ENCODE results near the gene FGF14. TPM values are rescaled to one million over a fixed set of nuclear protein-coding genes. Genes with fewer than 3 reads are reported as not detected.

Gene FGF14
- total and polyA plus RNA-seq, 2 donors (not counting 3 experiments of a cell fraction or from before 2014, with no cell fraction given): not detected

DNA sequence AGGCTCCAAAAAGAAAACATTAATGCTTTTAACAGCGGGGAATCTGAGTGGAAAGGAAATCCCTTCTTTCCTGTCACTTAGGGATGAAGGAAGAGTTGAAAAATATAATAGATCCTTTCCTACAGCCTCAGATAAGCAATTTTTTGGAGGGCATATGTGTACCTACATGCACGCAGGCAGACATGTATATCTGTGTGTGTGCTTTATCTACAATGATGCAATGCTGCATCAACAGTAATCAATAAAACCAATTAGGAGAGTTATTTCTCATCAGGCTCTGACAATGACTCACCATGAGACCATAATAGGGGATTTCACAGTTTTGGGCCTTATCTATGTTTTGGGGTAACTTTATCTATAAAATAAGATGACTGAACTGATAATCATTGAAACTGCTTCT, 505.3 kb downstream of the FGF14 start:
- H3K79me2 ChIP-seq (ENCODE audit: control insufficient read depth, insufficient read depth, low read length): no peaks in the 10 kb centered on the region
- H3K4me3 ChIP-seq (replicated peaks in 1 of 3; ENCODE audit: insufficient read depth in 1 of 3, low read depth in 1 of 3, low read length in 3 of 3): no peak overlapping the region
- H3K4me1 ChIP-seq (ENCODE audit: control insufficient read depth, extremely low read depth, insufficient read depth, low read length): no peaks in the 10 kb centered on the region
- POLR2A ChIA-PET: no interaction called here
- intact Hi-C loops (cut with micrococcal nuclease): no loop called here
- H3K9ac ChIP-seq (replicated peaks; ENCODE audit: extremely low read depth, insufficient read depth, low read length): no peak overlapping the region
- no peaks in the 10 kb centered on the region for H3K36me3 ChIP-seq (ENCODE audit: control insufficient read depth in 2 of 2, extremely low read depth in 1 of 2, insufficient read depth in 2 of 2, low read length in 2 of 2)
- dilution Hi-C loops (cut with MboI; ENCODE audit: extremely low pct_ligation_motif_present, low sequenced_read_pairs): no loop called here
- no peak overlapping the region for H3K27ac ChIP-seq (ENCODE audit: insufficient read depth, low read depth, low read length)
- no peaks in the 10 kb centered on the region for H3K27me3 ChIP-seq (ENCODE audit: control insufficient read depth in 2 of 2, insufficient read depth in 2 of 2, low read length in 2 of 2)
- H3K9me3 ChIP-seq (replicated peaks; ENCODE audit: control insufficient read depth, insufficient read depth, low read length): no peaks in the 10 kb centered on the region
- H3K4me2 ChIP-seq (ENCODE audit: insufficient read depth, low read length): no peak overlapping the region
- CTCF ChIA-PET: no interaction called here
- no peaks in the 10 kb centered on the region for H3K9me1 ChIP-seq (replicated peaks; ENCODE audit: control insufficient read depth, extremely low read depth, insufficient read depth, low read length)
- DNase-seq (ENCODE audit: low read depth, low spot score) (no peak), FAIRE-seq (no peak)
- TF ChIP-seq MYC (IDR thresholded peaks at IDR 0.05; ENCODE audit: low read depth, low read length) (no peak), FOS (IDR thresholded peaks at IDR 0.05; ENCODE audit: borderline replicate concordance, insufficient read depth, low read length) (no peak), GATA2 (IDR thresholded peaks at IDR 0.05; ENCODE audit: insufficient read depth, insufficient read length, low read depth, low read length) (no peak)
- TF ChIP-seq, protein P1, sequence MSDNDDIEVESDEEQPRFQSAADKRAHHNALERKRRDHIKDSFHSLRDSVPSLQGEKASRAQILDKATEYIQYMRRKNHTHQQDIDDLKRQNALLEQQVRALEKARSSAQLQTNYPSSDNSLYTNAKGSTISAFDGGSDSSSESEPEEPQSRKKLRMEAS (IDR thresholded peaks at IDR 0.05; ENCODE audit: insufficient read depth, insufficient read length): no peak
- BruUV-seq (replicated peaks): no TSS peak
- H2AFZ ChIP-seq (ENCODE audit: low read depth, low read length): no peak overlapping the region
- H4K20me1 ChIP-seq (replicated peaks; ENCODE audit: control insufficient read depth, extremely low read depth, insufficient read depth, low read length): no peaks in the 10 kb centered on the region

DNA sequence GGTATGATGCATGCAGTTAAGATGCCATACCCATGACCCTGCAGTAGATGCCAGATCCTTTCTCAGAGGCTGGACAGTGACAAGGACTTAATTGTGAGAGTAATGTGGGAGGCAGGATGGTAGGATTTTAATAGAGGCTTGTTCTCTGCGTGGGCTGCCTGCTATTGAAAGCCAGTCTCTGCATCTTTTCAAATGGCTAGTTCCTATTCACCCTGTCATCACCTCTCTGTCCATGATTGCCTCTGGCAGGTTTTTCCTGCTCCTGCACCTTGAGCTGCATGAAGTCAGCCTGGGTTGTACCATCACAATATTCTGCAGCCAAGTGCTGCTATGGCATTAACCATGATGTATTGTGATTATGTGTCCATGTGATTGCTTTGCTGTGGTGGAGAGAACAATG, 508.8 kb downstream of the FGF14 start:
- H3K4me3 ChIP-seq (replicated peaks in 1 of 3; ENCODE audit: insufficient read depth in 1 of 3, low read depth in 1 of 3, low read length in 3 of 3): no peak overlapping the region
- intact Hi-C loops (cut with micrococcal nuclease): no loop called here
- H3K36me3 ChIP-seq (ENCODE audit: control insufficient read depth in 2 of 2, extremely low read depth in 1 of 2, insufficient read depth in 2 of 2, low read length in 2 of 2): no peaks in the 10 kb centered on the region
- ChIA-PET CTCF (no interaction called here), POLR2A (no interaction called here)
- H2AFZ ChIP-seq (ENCODE audit: low read depth, low read length): no peak overlapping the region
- H3K4me1 ChIP-seq (ENCODE audit: control insufficient read depth, extremely low read depth, insufficient read depth, low read length): no peaks in the 10 kb centered on the region
- no peaks in the 10 kb centered on the region for H4K20me1 ChIP-seq (replicated peaks; ENCODE audit: control insufficient read depth, extremely low read depth, insufficient read depth, low read length)
- H3K79me2 ChIP-seq (ENCODE audit: control insufficient read depth, insufficient read depth, low read length): no peaks in the 10 kb centered on the region
- DNase-seq (ENCODE audit: low read depth, low spot score): no peak
- H3K27ac ChIP-seq (ENCODE audit: insufficient read depth, low read depth, low read length): no peak overlapping the region
- dilution Hi-C loops (cut with MboI; ENCODE audit: extremely low pct_ligation_motif_present, low sequenced_read_pairs): no loop called here
- H3K4me2 ChIP-seq (ENCODE audit: insufficient read depth, low read length): no peak overlapping the region
- H3K27me3 ChIP-seq (ENCODE audit: control insufficient read depth in 2 of 2, insufficient read depth in 2 of 2, low read length in 2 of 2): no peaks in the 10 kb centered on the region
- no peaks in the 10 kb centered on the region for H3K9me1 ChIP-seq (replicated peaks; ENCODE audit: control insufficient read depth, extremely low read depth, insufficient read depth, low read length)
- no peak for FAIRE-seq
- no peak overlapping the region for H3K9ac ChIP-seq (replicated peaks; ENCODE audit: extremely low read depth, insufficient read depth, low read length)
- no TSS peak for BruUV-seq (replicated peaks)
- no peaks in the 10 kb centered on the region for H3K9me3 ChIP-seq (replicated peaks; ENCODE audit: control insufficient read depth, insufficient read depth, low read length)
- TF ChIP-seq EZH2 (IDR thresholded peaks at IDR 0.05; ENCODE audit: borderline replicate concordance, low read depth, low read length, severe bottlenecking) (no peak), MYC (IDR thresholded peaks at IDR 0.05; ENCODE audit: low read depth, low read length) (no peak), GATA2 (IDR thresholded peaks at IDR 0.05; ENCODE audit: insufficient read depth, insufficient read length, low read depth, low read length) (no peak), JUN (IDR thresholded peaks at IDR 0.05; ENCODE audit: borderline replicate concordance, insufficient read depth, insufficient read length, low read depth) (no peak), POLR2AphosphoS5 (IDR thresholded peaks at IDR 0.05; ENCODE audit: insufficient read depth, low read depth, low read length) (no peak), FOS (IDR thresholded peaks at IDR 0.05; ENCODE audit: borderline replicate concordance, insufficient read depth, low read length) (no peak), POLR2A (IDR thresholded peaks at IDR 0.05; ENCODE audit: low read depth, low read length) (no peak)
- TF ChIP-seq, protein P1 (IDR thresholded peaks at IDR 0.05; ENCODE audit: insufficient read depth, insufficient read length): no peak
- TF ChIP-seq, protein P2, sequence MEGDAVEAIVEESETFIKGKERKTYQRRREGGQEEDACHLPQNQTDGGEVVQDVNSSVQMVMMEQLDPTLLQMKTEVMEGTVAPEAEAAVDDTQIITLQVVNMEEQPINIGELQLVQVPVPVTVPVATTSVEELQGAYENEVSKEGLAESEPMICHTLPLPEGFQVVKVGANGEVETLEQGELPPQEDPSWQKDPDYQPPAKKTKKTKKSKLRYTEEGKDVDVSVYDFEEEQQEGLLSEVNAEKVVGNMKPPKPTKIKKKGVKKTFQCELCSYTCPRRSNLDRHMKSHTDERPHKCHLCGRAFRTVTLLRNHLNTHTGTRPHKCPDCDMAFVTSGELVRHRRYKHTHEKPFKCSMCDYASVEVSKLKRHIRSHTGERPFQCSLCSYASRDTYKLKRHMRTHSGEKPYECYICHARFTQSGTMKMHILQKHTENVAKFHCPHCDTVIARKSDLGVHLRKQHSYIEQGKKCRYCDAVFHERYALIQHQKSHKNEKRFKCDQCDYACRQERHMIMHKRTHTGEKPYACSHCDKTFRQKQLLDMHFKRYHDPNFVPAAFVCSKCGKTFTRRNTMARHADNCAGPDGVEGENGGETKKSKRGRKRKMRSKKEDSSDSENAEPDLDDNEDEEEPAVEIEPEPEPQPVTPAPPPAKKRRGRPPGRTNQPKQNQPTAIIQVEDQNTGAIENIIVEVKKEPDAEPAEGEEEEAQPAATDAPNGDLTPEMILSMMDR (IDR thresholded peaks at IDR 0.05; ENCODE audit: extremely low read depth in 1 of 2, insufficient read depth in 1 of 2, low read depth in 1 of 2, low read length in 2 of 2): no peak
